ENCODE measurements around the gene SEC14L3.

Gene SEC14L3

DNA sequence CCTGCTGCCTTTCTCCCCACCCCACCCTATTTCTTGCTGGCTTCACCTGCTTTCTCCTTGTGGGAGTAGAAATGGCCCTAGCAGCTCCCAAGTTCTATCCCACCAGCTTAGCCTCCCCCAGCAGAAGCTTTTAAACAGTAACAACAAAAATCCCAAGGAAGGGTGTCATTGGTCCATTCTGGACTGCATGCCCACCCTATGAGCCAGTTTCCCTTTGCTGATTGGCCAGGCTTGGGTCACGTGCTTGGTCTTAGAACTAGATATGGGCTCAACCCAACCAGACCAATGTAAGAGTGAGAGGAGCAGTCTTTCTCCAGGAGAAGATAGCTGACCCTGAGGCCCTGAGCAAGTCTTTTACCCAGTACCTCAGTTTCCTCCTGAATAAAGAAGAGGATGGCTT, 43.9 kb downstream of the SEC14L3 start:
- Histone ChIP-seq H3K27ac (no peak overlapping the region), H3K4me3 (no peak overlapping the region)
- TF ChIP-seq, protein P1, sequence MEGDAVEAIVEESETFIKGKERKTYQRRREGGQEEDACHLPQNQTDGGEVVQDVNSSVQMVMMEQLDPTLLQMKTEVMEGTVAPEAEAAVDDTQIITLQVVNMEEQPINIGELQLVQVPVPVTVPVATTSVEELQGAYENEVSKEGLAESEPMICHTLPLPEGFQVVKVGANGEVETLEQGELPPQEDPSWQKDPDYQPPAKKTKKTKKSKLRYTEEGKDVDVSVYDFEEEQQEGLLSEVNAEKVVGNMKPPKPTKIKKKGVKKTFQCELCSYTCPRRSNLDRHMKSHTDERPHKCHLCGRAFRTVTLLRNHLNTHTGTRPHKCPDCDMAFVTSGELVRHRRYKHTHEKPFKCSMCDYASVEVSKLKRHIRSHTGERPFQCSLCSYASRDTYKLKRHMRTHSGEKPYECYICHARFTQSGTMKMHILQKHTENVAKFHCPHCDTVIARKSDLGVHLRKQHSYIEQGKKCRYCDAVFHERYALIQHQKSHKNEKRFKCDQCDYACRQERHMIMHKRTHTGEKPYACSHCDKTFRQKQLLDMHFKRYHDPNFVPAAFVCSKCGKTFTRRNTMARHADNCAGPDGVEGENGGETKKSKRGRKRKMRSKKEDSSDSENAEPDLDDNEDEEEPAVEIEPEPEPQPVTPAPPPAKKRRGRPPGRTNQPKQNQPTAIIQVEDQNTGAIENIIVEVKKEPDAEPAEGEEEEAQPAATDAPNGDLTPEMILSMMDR (IDR thresholded peaks at IDR 0.05), result no peak
- DNase-seq (ENCODE audit: low spot score), result no peak

DNA sequence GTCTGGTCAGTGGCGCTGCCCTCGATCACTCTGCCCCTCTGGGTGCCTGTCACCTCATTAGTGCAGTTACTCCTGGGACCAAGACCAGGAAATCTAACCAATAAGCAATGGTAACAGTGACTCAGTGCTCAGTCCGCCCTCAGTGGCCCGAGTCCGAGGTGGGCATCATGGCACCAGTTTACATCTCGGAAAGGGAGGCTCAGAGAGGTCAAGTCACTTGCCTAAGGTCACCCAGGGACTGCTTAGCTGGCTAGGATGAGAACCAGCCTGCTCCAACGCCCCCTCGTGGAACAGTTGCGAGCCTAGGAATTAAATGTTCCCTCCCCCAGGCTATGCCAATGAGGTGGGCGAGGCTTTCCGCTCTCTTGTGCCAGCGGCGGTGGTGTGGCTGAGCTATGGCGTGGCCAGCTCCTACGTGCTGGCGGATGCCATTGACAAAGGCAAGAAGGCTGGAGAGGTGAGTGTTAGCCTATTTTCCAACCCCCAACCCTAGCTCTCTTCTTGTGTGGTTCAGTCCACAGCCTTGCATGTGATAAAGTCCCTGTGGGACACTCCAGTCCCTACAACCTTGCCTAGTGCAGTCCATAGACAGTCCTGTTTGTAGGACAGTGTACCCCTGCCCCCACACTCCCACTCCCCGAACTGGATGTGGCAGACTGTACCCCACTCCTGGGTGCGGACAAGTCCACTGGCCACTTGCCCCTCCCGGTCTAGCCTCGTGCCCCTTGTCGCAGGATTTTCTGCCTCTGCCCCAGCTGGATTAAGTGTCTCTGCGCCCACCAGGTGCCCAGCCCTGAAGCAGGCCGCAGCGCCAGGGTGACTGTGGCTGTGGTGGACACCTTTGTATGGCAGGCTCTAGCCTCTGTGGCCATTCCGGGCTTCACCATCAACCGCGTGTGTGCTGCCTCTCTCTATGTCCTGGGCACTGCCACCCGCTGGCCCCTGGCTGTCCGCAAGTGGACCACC, 45.1 kb downstream of the SEC14L3 start:
- peak overlapping the region; percentile 55 to 82 for H3K27ac ChIP-seq
- DNase-seq (ENCODE audit: low spot score), result peak; percentile 86
- H3K4me3 ChIP-seq, result peak overlapping the region; percentile 88
- TF ChIP-seq, protein P1 (IDR thresholded peaks at IDR 0.05), result peak; percentile 58

DNA sequence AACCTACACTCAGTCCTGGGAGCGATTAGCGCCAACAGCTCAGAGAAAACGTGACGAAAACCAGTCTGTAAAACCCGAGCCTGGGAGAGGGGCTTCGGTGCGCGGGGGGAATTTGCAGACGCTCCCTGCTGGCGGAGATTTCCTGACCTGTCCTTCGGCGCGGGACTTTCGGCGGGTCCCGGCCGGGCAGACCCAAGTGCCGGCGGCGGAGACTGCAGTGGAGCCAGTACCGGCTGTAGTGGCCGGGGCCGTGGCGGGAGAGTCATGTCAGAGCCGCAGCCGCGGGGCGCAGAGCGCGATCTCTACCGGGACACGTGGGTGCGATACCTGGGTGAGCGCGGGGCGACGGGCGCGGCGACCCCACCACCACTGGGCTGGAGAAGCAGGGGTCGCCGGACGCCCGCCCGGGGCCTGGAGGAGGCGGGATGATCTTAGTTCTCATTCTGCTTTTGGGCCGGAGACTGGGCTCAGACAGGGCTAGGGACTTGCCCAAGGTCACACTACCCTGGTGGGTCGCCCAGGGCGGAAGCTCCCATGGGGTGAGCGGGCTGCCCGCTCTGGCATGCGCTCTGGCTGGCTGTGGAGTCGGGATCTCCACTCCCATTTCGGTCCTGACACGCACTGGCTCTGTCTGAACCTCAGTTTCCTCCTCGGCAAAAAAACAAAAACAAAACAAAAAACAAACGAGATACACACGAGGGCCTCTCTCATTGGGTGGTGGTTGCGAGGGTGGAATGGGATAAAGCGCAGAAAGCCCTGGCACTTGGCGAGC, 46.0 kb downstream of the SEC14L3 start, which contains the start of gene MTFP1:
MTFP1 (plus strand) TSS at position 153 of the 772 bp plus-strand sequence; CDS start at position 265, 112 bp downstream.
- H3K4me3 ChIP-seq, result peak within 1 kb of the TSS; percentile 88
- peak; percentile 79 for DNase-seq (ENCODE audit: low spot score)
- peak within 1 kb of the TSS; percentile 96 to 98 for H3K27ac ChIP-seq
- TF ChIP-seq, protein P1 (IDR thresholded peaks at IDR 0.05), result no peak

DNA sequence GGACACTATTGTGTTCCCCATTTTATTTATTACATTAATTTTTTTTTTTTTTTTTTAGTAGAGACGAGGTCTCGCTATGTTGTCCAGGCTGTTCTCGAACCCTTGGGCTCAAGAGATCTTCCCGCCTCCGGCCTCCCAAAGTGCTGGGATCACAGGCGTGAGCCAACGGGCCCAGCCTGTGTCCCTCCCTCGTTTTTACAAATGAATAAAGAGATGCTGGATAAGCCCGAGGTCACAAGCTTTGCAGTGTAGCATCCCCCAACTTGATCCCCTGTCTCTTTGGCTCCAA, 46.5 kb downstream of the SEC14L3 start:
- H3K4me3 ChIP-seq, result peak overlapping the region; percentile 88
- TF ChIP-seq, protein P1 (IDR thresholded peaks at IDR 0.05), result no peak
- no peak for DNase-seq (ENCODE audit: low spot score)
- H3K27ac ChIP-seq, result peak overlapping the region; percentile 55 to 82

DNA sequence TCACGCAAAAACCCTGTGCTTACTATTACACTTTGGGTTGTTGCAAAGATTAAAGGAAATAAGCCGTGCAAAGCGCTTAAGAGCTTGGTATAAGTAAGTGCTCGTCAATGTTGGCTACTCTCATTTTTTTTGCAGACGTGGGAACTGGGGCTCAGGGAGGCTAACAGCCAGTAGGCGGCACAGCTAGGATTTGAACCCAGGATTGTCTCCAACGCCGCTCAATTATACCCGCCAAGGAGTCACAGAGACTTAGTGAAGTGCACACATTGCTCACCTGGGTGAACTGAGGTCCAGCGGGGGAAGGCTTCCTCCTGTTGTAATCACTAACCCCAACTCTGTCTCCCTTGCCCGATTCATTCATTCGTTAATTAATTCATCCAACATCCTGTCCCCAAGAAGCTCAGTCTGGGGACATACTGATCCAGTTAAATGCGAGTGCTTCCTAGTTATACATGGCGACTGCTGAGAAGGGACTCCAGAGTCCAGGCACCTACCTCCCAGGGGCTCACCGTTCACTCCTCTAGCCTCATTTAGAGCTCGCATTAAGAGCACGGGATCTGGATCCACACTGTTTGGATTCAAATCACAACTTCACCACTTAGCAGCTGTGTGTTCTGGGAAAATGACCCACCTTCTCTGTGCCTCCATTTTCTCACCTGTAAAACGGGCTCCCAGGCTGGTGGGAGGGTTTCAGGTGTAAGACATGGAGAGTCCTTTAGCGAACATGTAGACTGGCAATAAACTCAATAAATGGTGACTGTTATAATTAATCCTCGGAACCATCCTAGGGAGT, 47.1 kb downstream of the SEC14L3 start:
- DNase-seq (ENCODE audit: low spot score), result no peak
- peak overlapping the region; percentile 96 to 98 for H3K27ac ChIP-seq

DNA sequence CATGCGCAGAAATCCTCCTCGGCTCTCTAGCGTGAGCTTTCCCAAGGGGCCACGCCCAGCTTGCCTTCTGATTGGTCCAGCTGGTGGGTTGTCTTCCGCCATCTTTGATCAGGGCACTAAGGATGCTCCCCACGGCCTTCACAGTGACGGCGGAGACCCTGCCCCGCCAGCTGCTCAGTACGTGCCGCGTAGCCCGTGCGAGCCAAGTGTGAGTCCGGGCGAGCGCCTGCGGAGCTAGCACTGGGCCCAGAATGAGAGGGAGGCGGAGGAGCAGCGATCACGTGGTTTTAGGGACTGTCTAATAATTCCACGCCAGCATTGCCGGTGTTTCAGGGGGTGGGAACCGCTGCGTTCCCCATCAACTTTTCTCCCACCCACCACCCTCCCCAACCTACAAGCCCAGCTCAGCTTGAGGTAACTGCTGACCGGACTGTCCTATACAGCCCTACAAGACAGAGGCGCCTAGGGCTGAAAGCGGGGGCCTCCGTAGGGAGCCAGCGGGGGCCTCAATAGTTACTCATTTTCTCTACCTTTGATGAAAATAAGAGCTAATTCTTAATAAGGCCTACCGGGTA, 47.8 kb downstream of the SEC14L3 start:
- H3K4me3 ChIP-seq, result peak overlapping the region; percentile 88
- peak overlapping the region; percentile 96 to 98 for H3K27ac ChIP-seq
- TF ChIP-seq, protein P1 (IDR thresholded peaks at IDR 0.05), result no peak
- peak; percentile 100 for DNase-seq (ENCODE audit: low spot score)

More for the DNA sequence above, 47.1 kb downstream of the SEC14L3 start:
- TF ChIP-seq, protein P1 (IDR thresholded peaks at IDR 0.05), result no peak
- peak overlapping the region; percentile 88 for H3K4me3 ChIP-seq

All from coronary artery (tissue), 2 donors.